Neural progenitor cell (in vitro differentiated cells): ENCODE results near the gene ARHGEF12.

Source experiments
- EZH2 ChIP-seq: fragments of 200-600 bp; sonication (generic); IDR thresholded peaks from 2 replicates; pipeline ENCODE4 v1.6.1; 2017; ENCODE audit warnings: antibody characterized with exemption, mild to moderate bottlenecking, moderate library complexity
- EZH2phosphoT487 ChIP-seq: fragments of 200-600 bp; sonication (generic); IDR thresholded peaks from 2 replicates; pipeline ENCODE4 v1.6.1; 2017; ENCODE audit warnings: antibody characterized with exemption
- TF ChIP-seq, protein P1 (sequence below): fragments of 200-600 bp; sonication (generic); IDR thresholded peaks from 2 replicates; pipeline ENCODE4 v1.5.1; 2017; ENCODE audit warnings: antibody characterized with exemption, mild to moderate bottlenecking

DNA sequence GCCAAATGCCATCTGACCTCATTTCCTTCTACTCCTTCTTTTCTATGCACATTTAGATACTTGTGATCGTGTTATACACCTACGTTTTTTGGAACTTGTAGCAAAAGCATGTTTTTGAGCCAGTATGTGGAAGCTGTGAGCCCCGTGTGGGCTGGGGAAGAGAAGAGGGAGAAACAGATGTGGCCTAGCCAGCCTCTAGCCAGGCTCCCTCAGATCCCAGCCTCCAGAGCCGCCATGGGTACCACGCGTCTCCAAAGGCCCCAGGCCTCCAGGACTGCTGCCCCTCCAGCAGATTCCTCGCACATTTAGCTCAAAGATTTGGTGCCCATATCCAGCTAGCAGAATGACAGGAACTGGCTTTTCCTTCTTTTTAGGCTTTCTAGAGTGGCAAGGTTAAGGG is 28.1 kb upstream of the ARHGEF12 start:
- no peak for TF ChIP-seq EZH2phosphoT487
- TF ChIP-seq, protein P1, sequence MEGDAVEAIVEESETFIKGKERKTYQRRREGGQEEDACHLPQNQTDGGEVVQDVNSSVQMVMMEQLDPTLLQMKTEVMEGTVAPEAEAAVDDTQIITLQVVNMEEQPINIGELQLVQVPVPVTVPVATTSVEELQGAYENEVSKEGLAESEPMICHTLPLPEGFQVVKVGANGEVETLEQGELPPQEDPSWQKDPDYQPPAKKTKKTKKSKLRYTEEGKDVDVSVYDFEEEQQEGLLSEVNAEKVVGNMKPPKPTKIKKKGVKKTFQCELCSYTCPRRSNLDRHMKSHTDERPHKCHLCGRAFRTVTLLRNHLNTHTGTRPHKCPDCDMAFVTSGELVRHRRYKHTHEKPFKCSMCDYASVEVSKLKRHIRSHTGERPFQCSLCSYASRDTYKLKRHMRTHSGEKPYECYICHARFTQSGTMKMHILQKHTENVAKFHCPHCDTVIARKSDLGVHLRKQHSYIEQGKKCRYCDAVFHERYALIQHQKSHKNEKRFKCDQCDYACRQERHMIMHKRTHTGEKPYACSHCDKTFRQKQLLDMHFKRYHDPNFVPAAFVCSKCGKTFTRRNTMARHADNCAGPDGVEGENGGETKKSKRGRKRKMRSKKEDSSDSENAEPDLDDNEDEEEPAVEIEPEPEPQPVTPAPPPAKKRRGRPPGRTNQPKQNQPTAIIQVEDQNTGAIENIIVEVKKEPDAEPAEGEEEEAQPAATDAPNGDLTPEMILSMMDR, result no peak
- no peak for TF ChIP-seq EZH2
